ENCODE data around the gene TRIM13.

- TF ChIP-seq CTCF (IDR thresholded peaks at IDR 0.05; ENCODE audit: low read depth, low read length, poor library complexity, severe bottlenecking) (no peak), EZH2phosphoT487 (IDR thresholded peaks at IDR 0.05; ENCODE audit: borderline replicate concordance, low read length) (no peak)
Measured at GRCh38 chr13:50014386-50014785, 17.5 kb downstream of the TRIM13 start.
